Cardiac muscle cell (in vitro differentiated cells and primary cell): ENCODE measurements around the gene CCDC102A. TPM values are rescaled to one million over a fixed set of nuclear protein-coding genes. Genes with fewer than 3 reads are reported as not detected.

Source experiments
- DNase-seq, 2 donors: peaks; one replicate each; pipeline versions ENCODE4 v3.0.0 to v3.0.0-alpha.2; 2010 to 2017; ENCODE audit warnings: low read depth in 1 of 2, low spot score in 1 of 2
- H3K27ac ChIP-seq: fragments of 200-600 bp; sonication (generic); 2 replicates; pipeline ENCODE4 v1.5.1; 2016
- H3K27me3 ChIP-seq: fragments of 200-600 bp; sonication (generic); 2 replicates; pipeline ENCODE4 v1.6.0; 2016; ENCODE audit warnings: control low read depth
- H3K36me3 ChIP-seq: fragments of 200-600 bp; sonication (generic); 2 replicates; pipeline ENCODE4 v1.5.1; 2016; ENCODE audit warnings: control low read depth
- H3K4me1 ChIP-seq: fragments of 200-600 bp; sonication (generic); 2 replicates; pipeline ENCODE4 v1.8.1; 2017; ENCODE audit warnings: low read depth, mild to moderate bottlenecking, mixed run types
- H3K4me3 ChIP-seq: fragments of 200-600 bp; sonication (generic); 2 replicates; pipeline ENCODE4 v1.5.1; 2016; ENCODE audit warnings: mild to moderate bottlenecking
- H3K9me3 ChIP-seq: fragments of 200-600 bp; sonication (generic); 2 replicates; pipeline ENCODE4 v1.5.1; 2017; ENCODE audit warnings: low read depth, mild to moderate bottlenecking, control low read depth
- CTCF ChIP-seq: IDR thresholded peaks from 2 replicates; pipeline ENCODE4 v1.5.1; 2012; ENCODE audit warnings: low read depth, mild to moderate bottlenecking, low read length
- polyA plus RNA-seq: library from polyadenylated mRNA; unstranded; fragments of >200 nt; fragmentation: Nextera tagmentation; extraction: Ambion mirVana; gene quantifications from 2 replicates; pipeline ENCODE4 v1.2.1, GENCODE V29; 2016
- total RNA-seq: library from RNA; depleted of rRNA; stranded (reverse); fragments of >200 nt; gene quantifications from 2 replicates; pipeline ENCODE4 v1.2.3, GENCODE V29; 2016

The CCDC102A gene
- total and polyA plus RNA-seq, 2 experiments from 2014 or later = 30.1 to 51.9 TPM

- Histone ChIP-seq H3K27ac (peak overlapping the region; percentile 99), H3K27me3 (no peaks in the 10 kb centered on the region), H3K4me3 (no peak overlapping the region), H3K36me3 (no peaks in the 10 kb centered on the region), H3K9me3 (no peaks in the 10 kb centered on the region), H3K4me1 (peaks cover 45% of the 10 kb centered on the region)
- DNase-seq = peak in 1 of 2 donors; percentile 74
- TF ChIP-seq CTCF = no peak
Measured at GRCh38 chr16:57514791-57515600, 21.4 kb downstream of the CCDC102A start.

DNA sequence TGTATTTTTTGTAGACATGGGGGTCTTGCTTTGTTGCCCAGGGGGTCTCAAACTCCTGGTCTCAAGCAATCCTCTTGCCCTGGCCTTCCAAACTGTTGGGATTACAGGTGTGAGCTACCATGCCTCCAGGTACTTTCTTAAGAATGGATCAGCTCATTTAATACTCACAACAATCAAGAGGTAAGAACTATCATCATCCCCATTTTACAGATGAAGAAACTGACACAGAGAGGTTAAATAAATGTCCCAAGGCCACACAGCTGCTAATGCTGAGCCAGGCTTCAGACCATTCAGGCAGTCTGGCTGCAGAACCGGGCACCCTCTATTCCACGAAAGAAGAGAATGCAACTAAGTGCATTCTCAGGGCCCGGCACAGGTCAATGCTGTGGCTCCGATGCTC lies 22.0 kb downstream of the CCDC102A start:
- TF ChIP-seq CTCF = no peak
- no peaks in the 10 kb centered on the region for H3K36me3 ChIP-seq

DNA sequence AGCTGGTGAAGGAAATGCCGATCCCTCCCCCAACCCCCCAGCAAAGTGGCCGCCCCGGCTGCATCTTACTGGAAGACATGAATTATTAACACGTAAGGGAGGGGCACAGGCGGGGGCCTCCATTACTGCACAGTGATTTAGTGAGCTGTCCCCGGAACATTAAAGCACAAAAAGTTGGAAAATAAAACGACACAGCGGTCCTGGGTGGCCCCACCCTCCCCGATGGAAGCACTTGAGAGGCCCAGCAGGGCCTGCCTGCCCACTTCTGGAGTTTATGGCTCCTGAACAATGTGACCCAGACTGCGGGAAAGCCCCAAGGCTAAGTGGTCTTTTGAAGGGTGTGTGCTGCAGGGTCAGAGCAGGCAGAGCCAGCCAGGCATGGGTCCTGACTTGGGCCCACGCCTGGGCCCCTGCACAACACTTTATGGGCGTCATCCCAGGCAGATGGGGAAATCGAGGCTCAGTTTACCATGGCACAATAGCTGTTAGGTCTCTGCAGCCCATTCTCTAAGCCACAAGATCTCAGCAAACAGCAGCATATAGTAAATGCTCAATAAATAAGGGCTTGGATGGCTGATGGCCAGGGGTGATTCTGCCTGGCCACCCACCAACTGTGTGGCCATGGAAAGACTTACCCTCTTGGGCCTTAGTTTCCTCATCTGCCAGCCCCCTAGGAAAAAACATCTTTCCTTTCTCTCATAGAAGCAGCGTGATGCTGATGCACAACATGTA lies 22.8 kb downstream of the CCDC102A start:
- H3K4me1 ChIP-seq = peaks cover 59% of the 10 kb centered on the region
- H3K9me3 ChIP-seq = no peaks in the 10 kb centered on the region
- DNase-seq = peak in 1 of 2 donors; percentile 82
- H3K4me3 ChIP-seq = no peak overlapping the region
- TF ChIP-seq CTCF = no peak
- peak overlapping the region; percentile 99 for H3K27ac ChIP-seq
- H3K36me3 ChIP-seq = no peaks in the 10 kb centered on the region
- no peaks in the 10 kb centered on the region for H3K27me3 ChIP-seq

More for the DNA sequence above, 22.0 kb downstream of the CCDC102A start:
- H3K27me3 ChIP-seq = no peaks in the 10 kb centered on the region
- no peak overlapping the region for H3K4me3 ChIP-seq
- no peaks in the 10 kb centered on the region for H3K9me3 ChIP-seq
- H3K4me1 ChIP-seq = peaks cover 51% of the 10 kb centered on the region
- H3K27ac ChIP-seq = peak overlapping the region; percentile 99
- DNase-seq = no peak

- no peaks in the 10 kb centered on the region for H3K27me3 ChIP-seq
- no peak for TF ChIP-seq CTCF
- peak overlapping the region; percentile 99 for H3K27ac ChIP-seq
- H3K4me3 ChIP-seq = no peak overlapping the region
- H3K36me3 ChIP-seq = no peaks in the 10 kb centered on the region
- no peaks in the 10 kb centered on the region for H3K9me3 ChIP-seq
- DNase-seq = no peak
- peaks cover 70% of the 10 kb centered on the region for H3K4me1 ChIP-seq
Measured at GRCh38 chr16:57512296-57513001, 23.9 kb downstream of the CCDC102A start.

DNA sequence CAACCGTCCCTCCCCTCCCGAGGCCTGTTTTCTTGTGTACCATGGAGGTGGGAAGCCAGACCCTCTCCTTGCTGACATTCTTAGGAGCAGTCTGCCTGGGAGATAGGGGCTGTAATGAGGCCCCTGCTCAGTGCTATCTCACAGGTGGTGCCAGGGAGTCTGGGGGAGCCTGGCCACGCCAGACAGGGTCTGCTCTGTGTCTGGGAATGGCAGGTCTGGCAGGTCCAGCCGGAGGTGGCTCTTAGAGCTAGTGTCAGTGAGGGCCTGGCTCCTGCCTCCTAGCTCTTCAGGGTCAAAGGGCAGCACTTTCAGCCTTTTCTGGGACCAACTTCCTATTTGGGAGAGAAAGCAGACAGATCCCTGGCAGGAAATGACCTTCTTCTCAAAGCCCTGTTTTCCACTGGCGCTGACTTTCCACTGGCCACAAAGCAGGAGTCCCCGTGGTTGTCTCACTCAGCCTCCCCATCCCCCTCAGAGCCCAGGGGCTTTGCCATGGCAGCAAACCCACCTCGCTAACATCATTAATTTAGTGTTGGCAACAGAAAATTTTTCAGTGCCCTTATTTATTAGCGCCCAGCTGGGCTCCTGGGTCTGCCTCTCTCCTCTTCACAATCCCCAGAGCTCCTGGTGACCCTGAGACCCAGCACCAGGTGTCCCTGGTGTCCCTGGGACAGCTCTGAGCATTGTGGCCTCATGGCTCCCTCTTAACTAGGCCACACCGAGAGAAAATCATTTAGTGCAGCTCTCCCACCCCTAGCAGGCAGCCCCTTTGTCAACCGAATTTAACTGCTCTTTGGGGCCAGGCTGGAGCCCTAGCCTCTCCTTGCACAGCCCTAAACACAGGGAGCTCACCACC lies 26.1 kb downstream of the CCDC102A start:
- no peak overlapping the region for H3K4me3 ChIP-seq
- no peaks in the 10 kb centered on the region for H3K27me3 ChIP-seq
- H3K9me3 ChIP-seq = no peaks in the 10 kb centered on the region
- H3K27ac ChIP-seq = peak overlapping the region; percentile 99
- DNase-seq = peak in 1 of 2 donors; percentile 94
- TF ChIP-seq CTCF = no peak
- H3K36me3 ChIP-seq = no peaks in the 10 kb centered on the region
- peaks cover 81% of the 10 kb centered on the region for H3K4me1 ChIP-seq
